ENCODE results near the gene GPR84. TPM values are rescaled to one million over a fixed set of nuclear protein-coding genes. Genes with fewer than 3 reads are reported as not detected.

GPR84 gene
- total and polyA plus RNA-seq, 2 of the 13 experiments (the other 11 are each of a cell fraction or from before 2014, with no cell fraction given): not detected

GRCh38 chr12:54379398-54380201, 15.3 kb upstream of the GPR84 start (continued):
- TF ChIP-seq TARDBP (CRISPR knock-in tag; IDR thresholded peaks at IDR 0.05) (no peak; the same call in 1 of the 2 replicates), ZNF766 (CRISPR knock-in tag; IDR thresholded peaks at IDR 0.05; ENCODE audit: borderline replicate concordance) (no peak), SRY (CRISPR knock-in tag; IDR thresholded peaks at IDR 0.05) (no peak), CENPX (CRISPR knock-in tag; IDR thresholded peaks at IDR 0.05) (no peak), MEIS2 (CRISPR knock-in tag; IDR thresholded peaks at IDR 0.05) (no peak), FOXC1 (CRISPR knock-in tag; IDR thresholded peaks at IDR 0.05; ENCODE audit: borderline replicate concordance) (0 out of 2 replicates have a peak, but pooled peaks have one; percentile 19), ZNF251 (CRISPR knock-in tag; IDR thresholded peaks at IDR 0.05) (no peak), RARG (CRISPR knock-in tag; IDR thresholded peaks at IDR 0.05; ENCODE audit: low read depth) (no peak), ATF7-NPFF (CRISPR knock-in tag; IDR thresholded peaks at IDR 0.05; ENCODE audit: low read depth) (no peak), ZNF362 (CRISPR knock-in tag; IDR thresholded peaks at IDR 0.05; ENCODE audit: borderline replicate concordance) (no peak), SOX5 (CRISPR knock-in tag; IDR thresholded peaks at IDR 0.05; ENCODE audit: borderline replicate concordance) (no peak), ZNF569 (CRISPR knock-in tag; IDR thresholded peaks at IDR 0.05; ENCODE audit: borderline replicate concordance) (no peak), ZSCAN31 (CRISPR knock-in tag; IDR thresholded peaks at IDR 0.05; ENCODE audit: low read depth) (no peak), STAT5B (CRISPR knock-in tag; IDR thresholded peaks at IDR 0.05) (no peak), DPF2 (CRISPR knock-in tag; IDR thresholded peaks at IDR 0.05; ENCODE audit: borderline replicate concordance, low read depth) (no peak), NCOR1 (IDR thresholded peaks at IDR 0.05; ENCODE audit: borderline replicate concordance, low read length) (no peak), ZNF225 (CRISPR knock-in tag; IDR thresholded peaks at IDR 0.05) (no peak), NONO (IDR thresholded peaks at IDR 0.05) (no peak), NONO (CRISPR knock-in tag; conservative IDR thresholded peaks at IDR 0.05) (peak; percentile 71), ZZZ3 (CRISPR knock-in tag; IDR thresholded peaks at IDR 0.05; ENCODE audit: borderline replicate concordance) (no peak), HBP1 (CRISPR knock-in tag; IDR thresholded peaks at IDR 0.05; ENCODE audit: low read depth) (no peak), ZNF414 (CRISPR knock-in tag; IDR thresholded peaks at IDR 0.05) (peak; percentile 40; the same call in 1 of the 2 replicates), NR2F6 (IDR thresholded peaks at IDR 0.05) (no peak), NR2F6 (CRISPR knock-in tag; IDR thresholded peaks at IDR 0.05) (peak; percentile 28; the same call in 1 of the 2 replicates), ZIK1 (CRISPR knock-in tag; IDR thresholded peaks at IDR 0.05; ENCODE audit: borderline replicate concordance, low read depth) (no peak), POLR2A (IDR thresholded peaks at IDR 0.05; ENCODE audit: insufficient read depth in 1 of 2, low read depth in 2 of 2, low read length in 2 of 2) (no peak), PCBP2 (optimal IDR thresholded peaks at IDR 0.05; ENCODE audit: low read depth, low read length, poor library complexity, severe bottlenecking) (no peak), ZNF335 (CRISPR knock-in tag; IDR thresholded peaks at IDR 0.05) (no peak), SMYD3 (CRISPR knock-in tag; IDR thresholded peaks at IDR 0.05) (no peak), ZNF253 (CRISPR knock-in tag; IDR thresholded peaks at IDR 0.05; ENCODE audit: borderline replicate concordance) (no peak), NKX3-1 (CRISPR knock-in tag; IDR thresholded peaks at IDR 0.05) (no peak)
